Upper lobe of left lung (tissue), 6 donors: ENCODE results near the gene ISG15. TPM values are rescaled to one million over a fixed set of nuclear protein-coding genes. Genes with fewer than 3 reads are reported as not detected.
"Not testable (repeated sequence)": the region's sequence is repeated elsewhere in the genome, so short reads cannot be mapped to it uniquely, and the experiment has no call there.

Experiments used
- ATAC-seq, 2 donors: fragments of 200-7000 bp; cut with Tn5 transposase; one replicate each; pipeline ENCODE4 v1.9.1; 2022; ENCODE audit warnings: mild to moderate bottlenecking in 2 of 2, moderate library complexity in 2 of 2; ENCODE audit not compliant: low FRiP score in 2 of 2
- DNase-seq, 2 donors: peaks; one replicate each; pipeline ENCODE4 v3.0.0-alpha.2; 2019 to 2020
- H3K27ac ChIP-seq, 4 donors: fragments of 200-600 bp; sonication (generic); one replicate each; pipeline ENCODE4 v1.5.1; 2016 to 2019
- H3K27me3 ChIP-seq, 4 donors: fragments of 200-600 bp; sonication (generic); one replicate each; pipeline ENCODE4 v1.5.1; 2017 to 2019
- H3K36me3 ChIP-seq, 4 donors: fragments of 200-600 bp; sonication (generic); one replicate each; pipeline ENCODE4 v1.5.1; 2016 to 2019
- H3K4me1 ChIP-seq, 4 donors: fragments of 200-600 bp; sonication (generic); one replicate each; pipeline ENCODE4 v1.5.1; 2018 to 2019
- H3K4me3 ChIP-seq, 4 donors: fragments of 200-600 bp; sonication (generic); one replicate each; pipeline ENCODE4 v1.5.1; 2017 to 2019; ENCODE audit warnings: mild to moderate bottlenecking in 2 of 4, moderate library complexity in 1 of 4
- H3K9me3 ChIP-seq, 4 donors: fragments of 200-600 bp; sonication (generic); one replicate each; pipeline ENCODE4 v1.5.1; 2018 to 2019
- EP300 ChIP-seq, 4 donors: sonication (generic); formaldehyde crosslinking; IDR thresholded peaks; one replicate each; pipeline ENCODE4 v1.5.1; 2017; ENCODE audit warnings: antibody characterized with exemption in 4 of 4, control low read depth in 2 of 4
- POLR2A ChIP-seq, 4 donors: fragments of 450-650 bp; IDR thresholded peaks; one replicate each; pipeline ENCODE4 v1.5.1; 2016 to 2017; ENCODE audit warnings: antibody characterized with exemption in 4 of 4, mild to moderate bottlenecking in 2 of 4
- POLR2AphosphoS5 ChIP-seq, 2 donors: sonication (generic); formaldehyde crosslinking; IDR thresholded peaks; one replicate each; pipeline ENCODE4 v1.5.1; 2017; ENCODE audit warnings: antibody characterized with exemption in 2 of 2
- WGBS, 2 donors: methylation state at CpG; one replicate each; pipeline ENCODE4 v1.1.5; 2017 to 2018; 5-methylcytosine and 5-hydroxymethylcytosine counted together
- total RNA-seq, 6 donors: library from RNA; depleted of rRNA in 4 of 6; stranded (reverse); fragments of >200 nt in 4 of 6; gene quantifications; one replicate each; pipeline versions ENCODE4 v1.1.0 to v1.2.1, GENCODE V29; 2016 to 2021
- TF ChIP-seq, protein P1 (sequence below), 6 experiments: fragments of 450-650 bp in 4 of 6; fragments of 200-600 bp in 2 of 6; sonication (generic) in 2 of 6; IDR thresholded peaks; one replicate each; pipeline ENCODE4 v1.5.1; 2016 to 2019; ENCODE audit warnings: antibody characterized with exemption in 6 of 6
- donor health status: DM: no; HTN: no; CAD: no; lungs with moderate emphysema.
- donor health status: DM: no; HTN: yes; CAD: no; lungs with severe emphysema.

ISG15 gene
- total RNA-seq, 6 donors from 2014 or later = 32.5 to 180 (median 63.8) TPM

DNA sequence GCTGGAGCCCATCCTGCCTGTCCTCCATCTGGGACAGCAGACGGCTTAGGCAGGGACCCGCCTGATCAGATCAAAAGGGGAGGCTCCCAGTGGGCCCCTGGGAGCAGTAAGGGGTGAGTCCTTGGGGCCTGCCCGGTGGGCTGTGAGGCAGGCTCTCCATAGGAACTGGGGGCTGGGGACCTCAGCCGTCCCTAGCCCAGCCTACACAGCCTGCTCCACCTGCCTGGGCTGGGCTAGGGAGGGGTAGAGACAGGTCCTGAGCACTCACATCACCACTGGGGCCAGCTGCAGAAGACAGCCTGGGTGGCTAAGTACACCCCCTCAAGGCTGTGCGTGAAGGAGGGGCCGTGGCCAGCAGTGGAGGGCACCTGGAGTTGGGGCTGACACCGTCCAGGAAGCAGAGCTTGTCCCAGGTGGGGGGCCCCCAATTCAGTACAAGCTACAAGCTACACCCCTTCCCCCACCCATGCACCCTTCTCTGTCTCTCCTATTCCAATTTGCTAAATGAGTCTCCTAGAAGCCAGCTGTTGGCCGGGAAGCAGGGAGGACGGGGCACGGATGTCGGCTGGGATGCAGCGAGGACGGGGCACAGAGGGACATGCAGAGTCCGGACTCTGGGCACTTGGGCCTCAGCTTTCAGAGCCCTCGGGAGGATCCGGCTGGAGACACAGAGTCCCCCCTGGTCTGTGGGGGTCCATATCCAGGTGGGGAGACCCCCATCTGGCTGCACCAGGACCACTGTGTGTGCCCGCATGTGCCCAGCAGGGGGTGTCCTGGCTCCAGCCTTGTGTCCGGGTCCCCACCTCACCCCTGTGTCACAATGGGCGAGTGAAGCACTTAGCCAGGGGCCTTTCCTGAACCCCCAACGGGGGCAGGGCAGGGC is 1.7 kb downstream of the ISG15 start:
- Histone ChIP-seq H3K9me3 (no peaks in the 10 kb centered on the region), H3K4me3 (peak overlapping the region in 3 of 4 donors; percentile 54 to 75 (median 65)), H3K27me3 (peaks cover 0 to under 1% (median 0%) of the 10 kb centered on the region in 4 donors), H3K36me3 (no peaks in the 10 kb centered on the region), H3K27ac (peak overlapping the region; percentile 43 to 97 (median 88)), H3K4me1 (peaks cover 17 to 28% (median 25%) of the 10 kb centered on the region in 4 donors)
- no peak for ATAC-seq
- TF ChIP-seq EP300 (IDR thresholded peaks at IDR 0.05) = no peak
- no peak for TF ChIP-seq POLR2AphosphoS5 (IDR thresholded peaks at IDR 0.05)
- no peak for TF ChIP-seq POLR2A (IDR thresholded peaks at IDR 0.05)
- TF ChIP-seq, protein P1, sequence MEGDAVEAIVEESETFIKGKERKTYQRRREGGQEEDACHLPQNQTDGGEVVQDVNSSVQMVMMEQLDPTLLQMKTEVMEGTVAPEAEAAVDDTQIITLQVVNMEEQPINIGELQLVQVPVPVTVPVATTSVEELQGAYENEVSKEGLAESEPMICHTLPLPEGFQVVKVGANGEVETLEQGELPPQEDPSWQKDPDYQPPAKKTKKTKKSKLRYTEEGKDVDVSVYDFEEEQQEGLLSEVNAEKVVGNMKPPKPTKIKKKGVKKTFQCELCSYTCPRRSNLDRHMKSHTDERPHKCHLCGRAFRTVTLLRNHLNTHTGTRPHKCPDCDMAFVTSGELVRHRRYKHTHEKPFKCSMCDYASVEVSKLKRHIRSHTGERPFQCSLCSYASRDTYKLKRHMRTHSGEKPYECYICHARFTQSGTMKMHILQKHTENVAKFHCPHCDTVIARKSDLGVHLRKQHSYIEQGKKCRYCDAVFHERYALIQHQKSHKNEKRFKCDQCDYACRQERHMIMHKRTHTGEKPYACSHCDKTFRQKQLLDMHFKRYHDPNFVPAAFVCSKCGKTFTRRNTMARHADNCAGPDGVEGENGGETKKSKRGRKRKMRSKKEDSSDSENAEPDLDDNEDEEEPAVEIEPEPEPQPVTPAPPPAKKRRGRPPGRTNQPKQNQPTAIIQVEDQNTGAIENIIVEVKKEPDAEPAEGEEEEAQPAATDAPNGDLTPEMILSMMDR (IDR thresholded peaks at IDR 0.05) = peak in 2 of 6 experiments; percentile 37 to 47
- DNase-seq = peak in 1 of 2 donors; percentile 75
- 77 to 84% methylated on average over 9 to 20 of the region's 20 CpGs for WGBS, 2 donors

DNA sequence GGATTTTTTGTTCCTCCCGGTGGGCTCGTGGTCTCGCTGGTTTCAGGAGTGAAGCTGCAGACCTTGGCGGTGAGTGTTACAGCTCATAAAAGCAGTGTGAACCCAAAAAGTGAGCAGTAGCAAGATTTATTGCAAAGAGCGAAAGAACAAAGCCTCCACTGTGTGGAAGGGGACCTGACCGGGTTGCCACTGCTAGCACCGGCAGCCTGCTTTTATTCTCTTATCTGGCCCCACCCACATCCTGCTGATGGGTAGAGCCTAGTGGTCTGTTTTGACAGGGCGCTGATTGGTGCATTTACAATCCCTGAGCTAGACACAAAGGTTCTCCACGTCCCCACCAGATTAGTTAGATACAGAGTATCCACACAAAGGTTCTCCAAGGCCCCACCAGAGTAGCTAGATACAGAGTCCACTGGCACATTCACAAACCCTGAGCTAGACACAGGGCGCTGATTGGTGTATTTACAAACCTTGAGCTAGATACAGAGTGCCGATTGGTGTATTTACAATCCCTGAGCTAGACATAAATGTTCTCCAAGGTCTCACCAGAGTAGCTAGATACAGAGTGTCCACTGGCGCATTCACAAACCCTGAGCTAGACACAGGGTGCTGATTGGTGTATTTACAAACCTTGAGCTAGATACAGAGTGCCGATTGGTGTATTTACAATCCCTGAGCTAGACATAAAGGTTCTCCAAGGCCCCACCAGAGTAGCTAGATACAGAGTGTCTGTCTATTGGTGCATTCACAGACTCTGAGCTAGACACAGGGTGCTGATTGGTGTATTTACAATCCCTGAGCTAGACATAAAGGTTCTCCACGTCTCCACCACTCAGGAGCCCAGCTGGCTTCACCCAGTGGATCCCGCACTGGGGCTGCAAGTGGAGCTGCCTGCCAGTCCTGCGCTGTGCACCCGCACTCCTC is 4.4 kb downstream of the ISG15 start:
- not testable (repeated sequence) for H3K4me3 ChIP-seq, H3K27ac ChIP-seq, DNase-seq, ATAC-seq, H3K36me3 ChIP-seq, H3K9me3 ChIP-seq
- peaks cover 33 to 52% (median 41%) of the 10 kb centered on the region in 4 donors for H3K4me1 ChIP-seq
- H3K27me3 ChIP-seq = peaks cover 0 to 14% (median 0%) of the 10 kb centered on the region in 4 donors
- WGBS, 2 donors = 83 to 84% methylated on average over 13 to 17 of the region's 17 CpGs

DNA sequence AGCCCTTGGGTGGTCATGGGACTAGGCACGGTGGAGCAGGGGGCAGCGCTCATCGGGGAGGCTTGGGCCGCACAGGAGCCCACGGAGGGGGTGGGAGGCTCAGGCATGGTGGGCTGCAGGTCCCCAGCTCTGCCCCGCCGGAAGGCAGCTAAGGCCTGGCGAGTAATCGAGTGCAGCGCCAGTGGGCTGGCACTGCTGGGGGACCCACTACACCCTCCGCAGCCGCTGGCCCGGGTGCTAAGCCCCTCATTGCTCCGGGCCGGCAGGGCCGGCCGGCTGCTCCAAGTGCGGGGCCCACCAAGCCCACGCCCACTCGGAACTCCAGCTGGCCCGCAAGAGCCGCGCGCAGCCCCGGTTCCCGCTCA is 5.0 kb downstream of the ISG15 start:
- not testable (repeated sequence) for ATAC-seq, H3K4me3 ChIP-seq, H3K9me3 ChIP-seq, H3K36me3 ChIP-seq, H3K27ac ChIP-seq
- peaks cover 33 to 55% (median 41%) of the 10 kb centered on the region in 4 donors for H3K4me1 ChIP-seq
- 95 to 100% methylated on average over 1 to 16 of the region's 26 CpGs for WGBS, 2 donors
- H3K27me3 ChIP-seq = peaks cover 0 to 14% (median 0%) of the 10 kb centered on the region in 4 donors
- DNase-seq = peak in 1 of 2 donors; percentile 86

DNA sequence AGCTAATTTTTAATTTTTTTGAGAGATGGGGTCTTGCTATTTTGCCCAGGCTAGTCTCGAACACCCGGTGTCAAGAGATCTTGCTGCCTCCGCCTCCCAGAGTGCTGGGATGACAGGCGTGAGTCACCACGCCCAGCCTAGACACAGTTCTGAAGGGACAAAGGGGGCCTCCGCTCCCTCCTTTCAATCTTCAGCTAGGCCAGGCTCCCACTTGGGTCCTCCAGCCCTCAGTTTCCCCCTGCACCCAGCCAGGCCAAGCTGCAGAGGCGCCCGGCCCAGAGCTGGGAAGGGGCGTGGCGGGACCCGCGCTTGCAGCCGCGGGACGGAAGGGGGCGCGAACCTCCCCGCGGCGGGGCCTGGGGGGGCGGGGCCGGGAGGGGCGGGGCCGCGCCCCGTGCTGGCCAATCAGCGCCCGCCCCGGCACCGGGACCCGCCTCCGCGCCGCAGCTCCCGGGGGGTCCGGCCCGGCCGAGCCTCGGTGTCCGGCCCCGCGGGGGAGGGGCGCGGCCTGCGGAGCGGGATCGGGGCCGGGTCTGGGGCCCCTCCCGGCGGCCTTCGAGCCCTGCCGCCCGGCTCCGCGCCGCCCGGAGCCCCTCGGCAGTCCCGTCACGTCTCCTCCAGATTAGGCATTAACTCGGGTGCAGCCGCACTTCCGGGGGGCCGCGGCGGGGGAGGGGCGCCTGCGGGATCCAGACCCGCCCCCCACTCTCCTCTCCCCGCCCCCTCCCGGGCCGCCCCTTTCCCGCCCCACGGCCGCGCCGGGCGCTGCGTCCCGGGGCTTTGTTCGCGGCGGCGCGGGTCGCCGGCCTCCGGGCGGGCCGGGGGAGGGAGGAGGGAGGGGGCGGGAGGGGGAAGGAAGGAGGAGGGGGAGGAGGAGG is 6.1 kb downstream of the ISG15 start:
- Histone ChIP-seq H3K36me3 (no peaks in the 10 kb centered on the region), H3K9me3 (no peaks in the 10 kb centered on the region), H3K27me3 (peaks cover 0 to 14% (median 0%) of the 10 kb centered on the region in 4 donors), H3K4me3 (peak overlapping the region; percentile 77 to 94 (median 88)), H3K4me1 (peaks cover 32 to 56% (median 41%) of the 10 kb centered on the region in 4 donors), H3K27ac (peak overlapping the region; percentile 85 to 97 (median 91))
- WGBS, 2 donors = 9 to 22% methylated on average over 5 to 15 of the region's 91 CpGs
- ATAC-seq = peak; percentile 81 to 96
- DNase-seq = peak; percentile 80 to 96
- TF ChIP-seq, protein P1 (IDR thresholded peaks at IDR 0.05) = peak; percentile 33 to 86 (median 68)
- TF ChIP-seq EP300 (IDR thresholded peaks at IDR 0.05) (no peak), POLR2A (IDR thresholded peaks at IDR 0.05) (no peak)

DNA sequence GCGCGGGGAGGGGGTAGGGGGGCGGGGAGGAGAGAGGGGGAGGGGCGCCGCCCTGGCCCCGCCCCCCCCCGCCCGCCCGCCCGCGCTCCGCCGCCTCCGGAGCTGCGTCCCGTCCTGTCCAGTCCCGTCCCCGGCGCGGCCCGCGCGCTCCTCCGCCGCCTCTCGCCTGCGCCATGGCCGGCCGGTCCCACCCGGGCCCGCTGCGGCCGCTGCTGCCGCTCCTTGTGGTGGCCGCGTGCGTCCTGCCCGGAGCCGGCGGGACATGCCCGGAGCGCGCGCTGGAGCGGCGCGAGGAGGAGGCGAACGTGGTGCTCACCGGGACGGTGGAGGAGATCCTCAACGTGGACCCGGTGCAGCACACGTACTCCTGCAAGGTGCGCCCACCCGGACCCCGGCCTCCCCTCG is 6.7 kb downstream of the ISG15 start, which contains the start of gene AGRN:
Gene AGRN (plus strand): TSS at position 121 of the 405 bp plus-strand sequence. CDS start 53 bp downstream, at position 174.
- Histone ChIP-seq H3K4me3 (peak within 1 kb of the TSS; percentile 77 to 94 (median 88)), H3K27ac (peak within 1 kb of the TSS; percentile 85 to 97 (median 91)), H3K4me1 (peaks cover 32 to 56% (median 42%) of the 10 kb centered on the region in 4 donors), H3K9me3 (no peaks in the 10 kb centered on the region), H3K27me3 (peaks cover 0 to 14% (median 0%) of the 10 kb centered on the region in 4 donors), H3K36me3 (no peaks in the 10 kb centered on the region)
- TF ChIP-seq, protein P1 (IDR thresholded peaks at IDR 0.05) = peak in 1 of 6 experiments; percentile 26
- peak in 1 of 4 donors; percentile 44 for TF ChIP-seq POLR2A (IDR thresholded peaks at IDR 0.05)
- TF ChIP-seq POLR2AphosphoS5 (IDR thresholded peaks at IDR 0.05) = no peak
- no peak for TF ChIP-seq EP300 (IDR thresholded peaks at IDR 0.05)
- ATAC-seq (peak in 1 of 2 donors; percentile 52), DNase-seq (peak; percentile 48 to 93)
- WGBS, 2 donors = 1% methylated on average over 27 of the region's 58 CpGs; no CpG with 5 or more reads in 1 of the 2 donors
